Measurements from ENCODE around the gene TMEM117.

- TF ChIP-seq, protein P1, sequence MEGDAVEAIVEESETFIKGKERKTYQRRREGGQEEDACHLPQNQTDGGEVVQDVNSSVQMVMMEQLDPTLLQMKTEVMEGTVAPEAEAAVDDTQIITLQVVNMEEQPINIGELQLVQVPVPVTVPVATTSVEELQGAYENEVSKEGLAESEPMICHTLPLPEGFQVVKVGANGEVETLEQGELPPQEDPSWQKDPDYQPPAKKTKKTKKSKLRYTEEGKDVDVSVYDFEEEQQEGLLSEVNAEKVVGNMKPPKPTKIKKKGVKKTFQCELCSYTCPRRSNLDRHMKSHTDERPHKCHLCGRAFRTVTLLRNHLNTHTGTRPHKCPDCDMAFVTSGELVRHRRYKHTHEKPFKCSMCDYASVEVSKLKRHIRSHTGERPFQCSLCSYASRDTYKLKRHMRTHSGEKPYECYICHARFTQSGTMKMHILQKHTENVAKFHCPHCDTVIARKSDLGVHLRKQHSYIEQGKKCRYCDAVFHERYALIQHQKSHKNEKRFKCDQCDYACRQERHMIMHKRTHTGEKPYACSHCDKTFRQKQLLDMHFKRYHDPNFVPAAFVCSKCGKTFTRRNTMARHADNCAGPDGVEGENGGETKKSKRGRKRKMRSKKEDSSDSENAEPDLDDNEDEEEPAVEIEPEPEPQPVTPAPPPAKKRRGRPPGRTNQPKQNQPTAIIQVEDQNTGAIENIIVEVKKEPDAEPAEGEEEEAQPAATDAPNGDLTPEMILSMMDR (IDR thresholded peaks at IDR 0.05; ENCODE audit: low read depth, low read length, poor library complexity, severe bottlenecking) = no peak
- no peak for TF ChIP-seq EZH2phosphoT487 (IDR thresholded peaks at IDR 0.05; ENCODE audit: borderline replicate concordance, low read length)
These were observed 51.5 kb downstream of the TMEM117 start for GRCh38 chr12:43887397-43887796.
